H9 (cell line): ENCODE results near the gene RXYLT1. TPM values are rescaled to one million over a fixed set of nuclear protein-coding genes. Genes with fewer than 3 reads are reported as not detected.

ENCODE experiments used
- DNase-seq: peaks from one replicate; pipeline ENCODE4 v3.0.0-alpha.2; 2017
- H2AFZ ChIP-seq: one replicate; pipeline ENCODE4 v1.6.1; 2013; ENCODE audit warnings: mild to moderate bottlenecking, low read length, control low read depth, moderate library complexity
- H2AK5ac ChIP-seq: 2 replicates; pipeline ENCODE4 v1.6.1; 2013; ENCODE audit warnings: low read length, control low read depth, mixed read lengths; ENCODE audit not compliant: insufficient read length
- H2BK120ac ChIP-seq: one replicate; pipeline ENCODE4 v1.6.1; 2013; ENCODE audit warnings: low read depth, mild to moderate bottlenecking, low read length, control low read depth, inconsistent platforms; ENCODE audit not compliant: poor library complexity, severe bottlenecking
- H2BK12ac ChIP-seq: 2 replicates; pipeline ENCODE4 v1.6.1; 2013; ENCODE audit warnings: low read length, control low read depth, mixed read lengths, low read depth; ENCODE audit not compliant: insufficient read length
- H2BK15ac ChIP-seq: 2 replicates; pipeline ENCODE4 v1.6.1; 2013; ENCODE audit warnings: low read depth, low read length, control low read depth
- H2BK20ac ChIP-seq: one replicate; pipeline ENCODE4 v1.6.1; 2013; ENCODE audit warnings: low read depth, mild to moderate bottlenecking, low read length, control low read depth, inconsistent platforms; ENCODE audit not compliant: poor library complexity, severe bottlenecking
- H2BK5ac ChIP-seq: 2 replicates; pipeline ENCODE4 v1.6.1; 2013; ENCODE audit warnings: low read length, control low read depth, mixed read lengths; ENCODE audit not compliant: insufficient read length
- H3K14ac ChIP-seq: 2 replicates; pipeline ENCODE4 v1.6.1; 2013; ENCODE audit warnings: low read length, control low read depth; ENCODE audit not compliant: insufficient read depth
- H3K18ac ChIP-seq: 2 replicates; pipeline ENCODE4 v1.6.1; 2013; ENCODE audit warnings: low read depth, mild to moderate bottlenecking, mixed read lengths, low read length, control low read depth; ENCODE audit not compliant: insufficient read length
- H3K23ac ChIP-seq: 2 replicates; pipeline ENCODE4 v1.6.1; 2013; ENCODE audit warnings: low read length, control low read depth, mixed read lengths, low read depth; ENCODE audit not compliant: insufficient read length
- H3K23me2 ChIP-seq: 2 replicates; pipeline ENCODE4 v1.6.1; 2013; ENCODE audit warnings: low read depth, mild to moderate bottlenecking, mixed read lengths, low read length, control low read depth; ENCODE audit not compliant: insufficient read length, poor library complexity, severe bottlenecking
- H3K27ac ChIP-seq: 2 replicates; pipeline ENCODE4 v1.5.1; 2013; ENCODE audit warnings: low read length, control low read depth, mixed read lengths, low read depth; ENCODE audit not compliant: insufficient read length
- H3K27me3 ChIP-seq: 2 replicates; pipeline ENCODE4 v1.6.1; 2013; ENCODE audit warnings: low read length, control low read depth, inconsistent platforms; ENCODE audit not compliant: insufficient read depth
- H3K4ac ChIP-seq: 2 replicates; pipeline ENCODE4 v1.6.1; 2013; ENCODE audit warnings: low read depth, mild to moderate bottlenecking, control low read depth, inconsistent platforms, low read length, moderate library complexity
- H3K4me1 ChIP-seq: 2 replicates; pipeline ENCODE4 v1.6.1; 2013; ENCODE audit warnings: low read length, control low read depth, inconsistent platforms; ENCODE audit not compliant: insufficient read depth
- H3K4me2 ChIP-seq: 2 replicates; pipeline ENCODE4 v1.6.1; 2013; ENCODE audit warnings: low read length, control low read depth, mixed read lengths; ENCODE audit not compliant: insufficient read length, insufficient read depth
- H3K56ac ChIP-seq: 2 replicates; pipeline ENCODE4 v1.6.1; 2013; ENCODE audit warnings: low read depth, mild to moderate bottlenecking, mixed read lengths, low read length, control low read depth; ENCODE audit not compliant: insufficient read length
- H3K79me1 ChIP-seq: 2 replicates; pipeline ENCODE4 v1.6.1; 2013; ENCODE audit warnings: low read depth, mild to moderate bottlenecking, moderate library complexity, low read length, control low read depth, inconsistent platforms; ENCODE audit not compliant: insufficient read depth, poor library complexity, severe bottlenecking
- H3K79me2 ChIP-seq: 2 replicates; pipeline ENCODE4 v1.6.1; 2013; ENCODE audit warnings: low read length, control low read depth, inconsistent platforms; ENCODE audit not compliant: insufficient read depth
- H3K9ac ChIP-seq: 2 replicates; pipeline ENCODE4 v1.6.1; 2013; ENCODE audit warnings: low read length, control low read depth, mixed read lengths; ENCODE audit not compliant: insufficient read length; ENCODE audit errors: extremely low read depth
- H3K9me3 ChIP-seq: one replicate; pipeline ENCODE4 v1.6.1; 2013; ENCODE audit warnings: low read depth, low read length, inconsistent platforms; ENCODE audit not compliant: control insufficient read depth
- H3T11ph ChIP-seq: one replicate; pipeline ENCODE4 v1.6.1; 2013; ENCODE audit warnings: mild to moderate bottlenecking, low read length, control low read depth, inconsistent platforms
- H4K20me1 ChIP-seq: one replicate; pipeline ENCODE4 v1.6.1; 2013; ENCODE audit not compliant: control insufficient read depth, insufficient read length, insufficient read depth
- H4K5ac ChIP-seq: 2 replicates; pipeline ENCODE4 v1.6.1; 2013; ENCODE audit warnings: low read depth, mild to moderate bottlenecking, mixed read lengths, low read length, control low read depth; ENCODE audit not compliant: insufficient read length
- H4K8ac ChIP-seq: replicated peaks from 2 replicates; pipeline ENCODE4 v1.6.1; 2013; ENCODE audit warnings: low read length, control low read depth, mixed read lengths, low read depth; ENCODE audit not compliant: insufficient read length
- H4K91ac ChIP-seq: 2 replicates; pipeline ENCODE4 v1.6.1; 2013; ENCODE audit warnings: low read depth, mild to moderate bottlenecking, moderate library complexity, mixed read lengths, low read length, control low read depth; ENCODE audit not compliant: insufficient read length
- H3K27ac Mint-ChIP-seq, 3 experiments: 2 replicates in 2 of 3; 3 replicates in 1 of 3; pipeline ENCODE4 v1.8.0; 2020 to 2021; ENCODE audit warnings: mixed read lengths in 3 of 3, mild to moderate bottlenecking in 1 of 3, moderate library complexity in 1 of 3
- H3K27me3 Mint-ChIP-seq: 2 replicates; pipeline ENCODE4 v1.8.0; 2021; ENCODE audit warnings: low read depth, mild to moderate bottlenecking, moderate library complexity, mixed read lengths
- H3K36me3 Mint-ChIP-seq, 3 experiments: 2 replicates in 2 of 3; 3 replicates in 1 of 3; pipeline ENCODE4 v1.8.0; 2020 to 2021; ENCODE audit warnings: low read depth in 3 of 3, mixed read lengths in 3 of 3; ENCODE audit not compliant: insufficient read depth in 1 of 3
- H3K4me1 Mint-ChIP-seq, 2 experiments: 2 replicates each; pipeline ENCODE4 v1.8.0; 2020; ENCODE audit warnings: mixed read lengths in 2 of 2
- H3K4me3 Mint-ChIP-seq, 2 experiments: 2 replicates in 1 of 2; 3 replicates in 1 of 2; pipeline ENCODE4 v1.8.0; 2020 to 2021; ENCODE audit warnings: mild to moderate bottlenecking in 2 of 2, mixed read lengths in 2 of 2, moderate library complexity in 1 of 2
- H3K9me3 Mint-ChIP-seq, 2 experiments: 2 replicates in 1 of 2; 3 replicates in 1 of 2; pipeline ENCODE4 v1.8.0; 2020; ENCODE audit warnings: mild to moderate bottlenecking in 2 of 2, mixed read lengths in 2 of 2, moderate library complexity in 1 of 2
- WGBS: extraction: QIAGEN DNeasy Blood & Tissue Kit; methylation state at CpG from one replicate; pipeline ENCODE4 v1.1.7; 2013; ENCODE audit warnings: missing lambda C conversion rate, low lambda C conversion rate, mixed read lengths; ENCODE audit not compliant: insufficient read length; ENCODE audit errors: extremely low coverage; 5-methylcytosine and 5-hydroxymethylcytosine counted together
- total RNA-seq: library from RNA; stranded (reverse); gene quantifications from 2 replicates; pipeline ENCODE4 v1.2.1, GENCODE V29; 2021
- TF ChIP-seq, protein P1 (sequence below): fragments of 200-600 bp; sonication (generic); conservative IDR thresholded peaks from 3 replicates; pipeline ENCODE4 v1.8.0; 2021; ENCODE audit warnings: antibody characterized with exemption, mild to moderate bottlenecking

The RXYLT1 gene
- total RNA-seq, 1 experiment from 2014 or later, result 10.1 TPM

DNA sequence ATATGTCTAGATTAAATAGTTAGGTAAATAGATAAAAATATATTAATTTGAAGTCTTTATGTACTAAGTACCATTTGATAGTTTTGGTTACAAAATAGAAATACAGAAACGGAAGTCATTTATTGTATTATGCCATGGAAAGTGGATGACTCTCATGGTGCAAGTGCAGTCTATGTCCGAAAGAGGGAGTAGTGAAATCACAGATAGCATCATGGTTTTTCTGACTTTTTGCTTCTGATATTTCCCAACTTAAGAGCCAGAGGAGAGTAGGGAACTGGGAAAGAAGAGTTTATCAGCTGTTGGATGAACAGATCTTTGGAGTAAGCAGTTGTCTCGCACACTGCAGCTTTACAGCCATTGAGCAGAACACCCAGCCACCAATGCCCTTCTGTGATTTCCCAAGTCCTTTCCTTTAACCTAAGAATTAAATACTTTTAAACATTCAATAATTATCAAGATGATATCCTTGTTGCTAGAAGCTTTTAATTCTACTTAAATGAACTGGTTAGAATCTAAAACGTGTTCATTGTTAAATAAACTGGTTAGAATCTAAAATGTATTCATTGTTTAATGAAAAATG lies 46.4 kb downstream of the RXYLT1 start:
- Histone ChIP-seq H4K91ac (no peak overlapping the region), H3K9me3 (peaks cover 8% of the 10 kb centered on the region), H2BK12ac (no peak overlapping the region), H3K27me3 (no peaks in the 10 kb centered on the region), H2BK5ac (no peak overlapping the region), H3K14ac (no peak overlapping the region), H3T11ph (no peak overlapping the region), H2AK5ac (no peak overlapping the region), H4K20me1 (no peaks in the 10 kb centered on the region), H3K23ac (no peak overlapping the region), H3K56ac (no peak overlapping the region), H2BK20ac (no peak overlapping the region), H3K79me2 (no peaks in the 10 kb centered on the region), H3K79me1 (no peaks in the 10 kb centered on the region), H4K8ac (no peak overlapping the region), H4K5ac (no peak overlapping the region), H3K4me1 (no peaks in the 10 kb centered on the region), H2BK15ac (no peak overlapping the region), H3K4ac (no peak overlapping the region), H2AFZ (peak overlapping the region; percentile 98), H3K18ac (no peak overlapping the region), H3K27ac (no peak overlapping the region), H2BK120ac (no peak overlapping the region), H3K9ac (no peak overlapping the region), H3K4me2 (no peak overlapping the region), H3K23me2 (no peaks in the 10 kb centered on the region)
- no peak for DNase-seq
- Mint-ChIP-seq H3K4me3 (no peak overlapping the region), H3K9me3 (peaks cover 12 to 13% of the 10 kb centered on the region in 2 experiments), H3K4me1 (no peaks in the 10 kb centered on the region), H3K27ac (no peak overlapping the region), H3K27me3 (no peaks in the 10 kb centered on the region; the same call in 1 of the 2 replicates), H3K36me3 (peaks cover 0 to 16% (median 0%) of the 10 kb centered on the region in 3 experiments; a peak in 3 of 7 replicates)
- TF ChIP-seq, protein P1, sequence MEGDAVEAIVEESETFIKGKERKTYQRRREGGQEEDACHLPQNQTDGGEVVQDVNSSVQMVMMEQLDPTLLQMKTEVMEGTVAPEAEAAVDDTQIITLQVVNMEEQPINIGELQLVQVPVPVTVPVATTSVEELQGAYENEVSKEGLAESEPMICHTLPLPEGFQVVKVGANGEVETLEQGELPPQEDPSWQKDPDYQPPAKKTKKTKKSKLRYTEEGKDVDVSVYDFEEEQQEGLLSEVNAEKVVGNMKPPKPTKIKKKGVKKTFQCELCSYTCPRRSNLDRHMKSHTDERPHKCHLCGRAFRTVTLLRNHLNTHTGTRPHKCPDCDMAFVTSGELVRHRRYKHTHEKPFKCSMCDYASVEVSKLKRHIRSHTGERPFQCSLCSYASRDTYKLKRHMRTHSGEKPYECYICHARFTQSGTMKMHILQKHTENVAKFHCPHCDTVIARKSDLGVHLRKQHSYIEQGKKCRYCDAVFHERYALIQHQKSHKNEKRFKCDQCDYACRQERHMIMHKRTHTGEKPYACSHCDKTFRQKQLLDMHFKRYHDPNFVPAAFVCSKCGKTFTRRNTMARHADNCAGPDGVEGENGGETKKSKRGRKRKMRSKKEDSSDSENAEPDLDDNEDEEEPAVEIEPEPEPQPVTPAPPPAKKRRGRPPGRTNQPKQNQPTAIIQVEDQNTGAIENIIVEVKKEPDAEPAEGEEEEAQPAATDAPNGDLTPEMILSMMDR, result peak; percentile 88
- WGBS, result no CpG with 5 or more reads among the region's 4 CpGs
